ENCODE data around the gene AHCY.
"Not testable (repeated sequence)": the region's sequence is repeated elsewhere in the genome, so short reads cannot be mapped to it uniquely, and the experiment has no call there.

The AHCY gene

DNA sequence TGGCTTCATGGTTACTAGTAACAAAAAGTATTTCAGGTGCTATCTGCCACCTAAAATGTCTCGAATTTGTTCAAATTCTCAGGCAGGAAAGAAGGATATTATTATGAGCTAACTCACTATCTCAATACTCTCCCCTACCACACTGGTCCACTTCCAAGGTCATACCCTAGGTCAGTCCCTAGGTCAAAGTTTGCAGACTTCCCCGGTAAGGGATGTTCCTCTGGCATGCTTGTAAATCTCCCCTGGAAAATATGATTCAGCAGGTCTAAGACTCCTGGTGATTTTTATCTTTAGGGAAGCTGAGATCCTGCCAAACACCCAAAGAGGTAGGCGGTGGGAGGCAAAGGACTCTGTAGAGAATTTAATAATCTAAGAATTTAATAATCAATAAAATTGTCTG, 6.7 kb downstream of the AHCY start:
- no peak for DNase-seq (ENCODE audit: low spot score)

DNA sequence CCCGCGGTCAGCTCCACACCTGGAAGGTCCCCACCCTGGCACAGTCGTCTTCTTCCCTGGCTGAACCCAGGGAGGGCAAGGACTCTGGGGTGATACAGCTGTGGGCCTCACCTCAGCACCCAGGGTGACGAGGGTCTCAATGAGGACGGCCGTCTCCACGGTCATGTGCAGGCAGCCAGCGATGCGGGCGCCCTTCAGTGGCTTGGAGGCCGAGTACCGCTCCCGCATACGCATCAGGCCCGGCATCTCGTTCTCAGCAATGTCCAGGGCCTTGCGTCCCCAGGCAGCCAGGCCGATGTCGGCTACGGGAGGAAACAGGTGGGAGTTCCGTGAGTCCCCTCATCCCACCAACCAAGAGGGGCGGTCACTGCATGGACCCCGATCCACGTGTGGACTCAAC, 7.9 kb downstream of the AHCY start:
- DNase-seq (ENCODE audit: low spot score) = no peak

DNA sequence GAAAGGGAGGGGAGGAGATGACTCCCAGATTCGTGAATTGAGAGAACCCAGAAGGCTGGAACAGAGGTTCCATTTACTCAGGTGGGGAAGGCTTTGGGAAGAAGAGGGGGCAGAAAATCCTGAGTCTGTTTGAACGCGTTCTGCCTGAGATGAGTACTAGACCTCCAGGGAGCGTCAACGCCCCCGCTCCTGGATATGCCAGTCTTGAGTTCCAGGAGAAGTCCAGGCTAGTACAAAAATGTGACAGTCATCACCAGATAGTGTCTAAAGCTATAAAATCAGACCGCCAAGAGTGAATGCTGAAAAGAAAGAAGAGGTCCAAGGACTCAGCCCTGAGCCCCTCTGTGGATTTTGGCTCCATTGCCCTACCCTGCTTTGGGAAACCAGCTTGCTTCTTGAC, 8.6 kb downstream of the AHCY start:
- no peak for DNase-seq (ENCODE audit: low spot score)

DNA sequence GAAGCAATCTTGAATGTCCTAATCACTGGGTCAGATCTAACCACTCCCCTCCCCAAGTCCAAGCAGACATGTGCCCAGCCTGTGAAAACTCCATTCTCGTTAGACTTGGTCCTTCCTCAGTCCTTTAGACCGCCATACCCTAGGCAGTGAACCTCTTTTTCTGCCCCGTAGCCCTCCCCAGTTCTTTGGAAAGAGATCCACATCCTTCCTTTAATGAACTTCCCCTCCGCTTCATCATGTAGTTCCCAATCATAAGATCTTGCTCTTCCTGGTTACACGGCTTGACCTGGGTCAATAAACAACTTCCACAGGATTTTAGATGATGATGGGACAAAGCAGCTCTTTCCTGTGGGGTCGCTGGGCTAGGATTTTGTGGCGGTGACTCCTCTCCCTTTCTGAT, 9.6 kb downstream of the AHCY start:
- DNase-seq (ENCODE audit: low spot score) = no peak

DNA sequence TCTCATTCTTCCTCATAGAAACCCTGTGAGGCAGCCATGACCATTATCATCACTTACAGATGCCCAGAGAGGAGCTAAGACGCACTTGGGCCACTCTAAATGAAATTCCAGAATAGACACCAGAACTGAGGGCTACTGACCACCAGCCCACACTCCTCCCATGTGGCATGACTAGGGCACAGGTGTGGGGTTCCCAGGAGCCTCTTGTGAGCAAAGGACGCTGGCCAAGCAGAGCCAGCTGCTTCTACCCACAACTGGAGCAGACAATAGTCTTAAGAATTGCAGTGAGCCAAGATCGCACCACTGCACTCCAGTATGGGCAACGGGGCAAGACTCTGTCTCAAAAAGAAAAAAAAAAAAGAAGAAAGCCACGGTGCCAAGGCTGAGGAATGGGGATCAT, 10.0 kb downstream of the AHCY start:
- DNase-seq (ENCODE audit: low spot score) = no peak

DNA sequence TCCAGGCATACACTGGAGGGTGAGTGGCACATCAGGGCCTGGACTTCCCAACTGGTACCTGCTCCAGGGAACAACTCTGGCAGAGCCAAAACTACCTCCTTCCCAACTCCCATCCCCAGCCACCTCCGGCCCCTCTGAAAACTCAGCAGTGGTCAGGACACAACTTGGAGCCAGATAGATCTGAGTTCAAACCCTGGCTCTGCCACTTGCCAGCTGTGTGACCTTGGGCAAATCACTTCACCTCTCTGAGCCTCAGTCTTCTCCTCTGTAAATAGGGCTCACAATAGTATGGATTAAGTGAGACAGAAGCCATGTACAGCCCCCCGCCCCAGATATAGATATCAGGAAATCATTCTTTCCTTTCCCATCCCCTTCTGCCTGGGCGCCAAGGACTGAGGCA, 10.7 kb downstream of the AHCY start:
- DNase-seq (ENCODE audit: low spot score) = no peak

DNA sequence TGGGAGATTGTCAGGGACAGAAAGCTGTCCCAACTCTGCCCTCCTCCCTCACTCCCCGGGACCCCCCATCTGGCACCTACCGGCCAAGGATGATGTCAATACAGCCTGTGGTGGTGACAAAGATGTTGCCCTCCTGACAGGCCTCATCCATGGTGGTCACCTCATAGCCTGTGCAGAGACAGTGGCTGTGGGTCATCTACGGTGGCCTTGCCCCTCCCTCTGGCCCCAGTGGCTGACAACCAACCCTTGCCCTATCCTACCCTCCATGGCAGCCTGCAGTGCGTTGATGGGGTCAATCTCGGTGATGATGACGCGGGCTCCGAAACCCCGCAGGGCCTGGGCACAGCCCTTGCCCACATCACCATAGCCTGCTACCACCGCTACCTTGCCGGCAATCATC, 12.7 kb downstream of the AHCY start:
- DNase-seq (ENCODE audit: low spot score) = no peak

DNA sequence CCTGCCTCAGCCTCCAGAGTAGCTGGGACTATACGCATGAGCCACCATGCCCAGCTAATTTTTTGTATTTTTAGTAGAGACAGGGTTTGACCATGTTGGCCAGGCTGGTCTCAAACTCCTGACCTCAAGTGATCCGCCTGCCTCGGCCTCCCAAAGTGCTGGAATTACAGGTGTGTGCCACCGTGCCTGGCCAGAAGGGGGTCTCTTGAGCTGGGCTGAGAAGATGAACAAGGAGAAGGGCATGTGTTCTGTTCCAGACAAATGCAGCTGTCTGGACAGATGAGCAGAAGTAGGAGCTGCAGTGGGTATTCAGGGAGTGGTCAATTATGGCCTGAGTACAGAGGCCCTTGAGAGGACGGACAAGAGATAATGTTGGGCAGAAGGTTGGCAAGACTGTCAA, 15.7 kb downstream of the AHCY start:
- not testable (repeated sequence) for DNase-seq (ENCODE audit: low spot score)

DNA sequence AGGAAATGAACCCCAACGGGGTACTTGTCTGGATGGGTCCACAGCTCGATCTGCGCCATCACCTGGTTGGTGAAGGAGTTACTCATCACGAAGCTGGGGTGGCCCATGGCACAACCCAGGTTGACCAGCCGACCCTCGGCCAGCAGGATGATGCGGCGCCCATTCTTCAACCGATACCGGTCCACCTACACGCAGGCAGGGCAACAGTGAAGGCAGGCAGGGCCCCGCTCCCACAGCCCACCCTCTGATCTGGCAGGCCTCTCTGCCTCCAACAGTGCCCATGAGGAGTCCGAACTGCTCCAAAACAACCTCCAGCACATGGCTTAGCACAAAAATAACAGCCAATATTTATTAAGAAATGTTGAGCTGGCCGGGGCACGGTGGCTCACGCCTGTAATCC, 17.7 kb downstream of the AHCY start:
- DNase-seq (ENCODE audit: low spot score) = no peak

DNA sequence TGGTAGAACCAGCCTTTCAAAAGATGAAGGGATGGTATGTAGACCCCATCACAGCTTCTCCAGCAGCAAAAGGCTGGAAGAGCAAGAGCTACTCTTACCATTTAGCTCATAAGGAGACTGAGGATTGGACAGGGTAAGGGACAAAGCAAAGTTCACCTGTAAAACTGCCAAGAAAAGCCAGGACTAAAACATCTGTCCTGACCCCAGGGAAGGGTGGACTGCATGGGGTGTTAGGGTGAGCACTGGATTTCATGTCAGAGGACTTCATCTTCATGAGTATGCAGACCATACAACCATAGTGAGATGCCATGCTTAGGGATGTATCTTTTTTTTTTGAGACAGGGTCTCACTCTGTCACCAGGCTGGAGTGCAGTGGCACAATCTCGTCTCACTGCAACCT, 19.3 kb downstream of the AHCY start:
- DNase-seq (ENCODE audit: low spot score) = no peak

DNA sequence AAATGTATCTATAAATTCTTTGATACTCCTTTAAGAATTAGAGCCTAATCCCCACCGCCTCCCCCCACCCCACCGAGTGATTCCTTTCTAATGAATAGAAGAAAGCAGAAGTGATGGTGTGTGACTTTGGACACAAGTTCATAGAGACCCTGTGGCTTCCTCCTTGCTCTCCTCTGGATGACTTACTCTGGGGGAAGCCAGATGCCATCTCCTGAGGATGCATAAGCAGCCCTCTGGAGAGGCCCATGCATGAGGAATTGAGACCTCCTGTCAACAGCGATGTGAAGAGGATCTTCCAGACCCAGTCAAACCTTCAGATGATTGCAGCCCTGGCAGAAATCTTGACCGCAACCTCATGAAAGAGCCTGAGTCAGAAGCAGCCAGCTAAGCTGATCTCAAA, 21.1 kb downstream of the AHCY start:
- no peak for DNase-seq (ENCODE audit: low spot score)

DNA sequence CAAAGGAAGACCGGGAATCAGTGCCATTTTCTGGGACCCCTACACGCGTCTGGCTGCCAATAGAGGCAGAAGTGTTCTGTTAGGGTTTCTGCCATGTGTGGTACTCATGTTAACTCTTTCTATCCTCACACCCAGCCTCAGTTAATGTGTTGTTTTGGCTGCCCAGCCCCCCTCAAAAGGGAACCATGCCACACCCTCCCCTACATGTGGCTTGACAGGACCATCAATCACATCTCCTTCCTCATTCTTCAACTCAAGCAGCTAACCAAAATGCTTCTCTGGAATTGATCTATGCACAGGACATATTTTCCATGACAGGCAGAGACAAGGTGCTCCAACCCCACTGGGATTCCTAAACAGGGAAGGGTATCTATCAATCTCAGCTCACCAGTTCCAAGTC, 22.0 kb downstream of the AHCY start:
- DNase-seq (ENCODE audit: low spot score) = no peak

DNA sequence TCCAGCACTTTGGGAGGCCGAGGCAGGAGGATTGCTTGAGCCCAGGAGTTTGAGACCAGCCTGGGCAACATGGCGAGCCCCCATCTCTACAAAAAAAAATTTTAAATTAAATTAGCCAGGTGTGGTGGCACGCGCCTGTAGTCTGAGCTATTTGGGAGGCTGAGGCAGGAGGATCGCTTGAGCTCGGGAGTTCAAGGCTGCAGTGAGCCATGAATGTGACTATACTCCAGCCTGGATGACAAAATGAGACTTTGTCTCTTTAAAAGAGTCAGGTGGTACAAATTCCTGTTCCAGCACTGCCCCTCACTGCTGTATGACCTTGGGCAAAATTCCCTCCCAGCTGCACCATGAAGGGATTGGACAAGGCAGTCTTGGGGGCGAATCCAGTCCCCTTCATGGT, 28.5 kb downstream of the AHCY start:
- no peak for DNase-seq (ENCODE audit: low spot score)

DNA sequence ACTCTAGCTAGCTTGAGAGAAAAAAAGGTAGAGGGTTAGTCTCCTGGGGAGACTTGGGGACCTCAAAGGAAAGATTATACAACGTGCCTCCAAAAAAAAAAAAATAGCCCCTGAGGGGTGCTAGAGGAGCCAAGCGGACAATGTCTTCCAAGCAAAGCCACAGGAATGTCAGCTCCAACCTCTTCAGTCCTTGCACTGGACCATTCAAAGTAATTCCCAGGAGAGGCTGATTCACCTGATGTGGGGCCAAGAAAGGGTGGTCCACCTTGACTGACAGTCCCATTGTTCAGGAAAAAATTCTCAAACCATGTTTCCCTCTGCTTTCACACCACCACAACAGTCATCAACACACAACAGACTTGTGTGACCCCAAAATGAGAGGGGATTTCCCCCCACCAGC, 31.2 kb downstream of the AHCY start:
- no peak for DNase-seq (ENCODE audit: low spot score)

DNA sequence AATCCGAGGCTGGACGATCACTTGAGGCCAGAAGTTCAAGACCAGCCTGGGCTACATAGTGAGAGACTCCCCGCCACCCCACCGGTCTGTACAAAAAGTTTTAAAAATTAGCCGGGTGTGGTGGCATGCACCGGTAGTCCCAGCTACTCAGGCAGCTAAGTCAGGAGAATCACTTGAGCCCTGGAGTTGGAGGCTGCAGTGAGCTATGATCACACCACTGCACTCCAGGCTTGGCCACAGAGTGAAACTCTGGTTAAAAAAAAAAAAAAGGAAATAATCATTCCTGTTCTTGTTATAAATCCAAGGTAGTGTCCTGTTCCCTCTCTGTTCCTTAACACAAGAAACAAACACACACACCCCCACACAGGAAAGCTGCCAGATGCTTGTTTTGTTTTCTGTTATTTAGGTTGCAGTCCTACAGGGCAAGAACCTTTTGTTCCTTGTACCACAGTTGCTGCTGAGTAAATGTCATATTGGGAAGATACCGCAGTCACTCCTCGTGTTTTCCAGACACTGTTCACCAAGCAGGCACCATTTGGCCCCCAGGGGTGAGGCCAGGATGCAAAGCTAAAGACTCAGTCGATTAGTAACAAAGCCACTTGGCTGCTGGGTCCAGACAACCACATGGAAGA, 33.0 kb downstream of the AHCY start:
- DNase-seq (ENCODE audit: low spot score) = no peak

DNA sequence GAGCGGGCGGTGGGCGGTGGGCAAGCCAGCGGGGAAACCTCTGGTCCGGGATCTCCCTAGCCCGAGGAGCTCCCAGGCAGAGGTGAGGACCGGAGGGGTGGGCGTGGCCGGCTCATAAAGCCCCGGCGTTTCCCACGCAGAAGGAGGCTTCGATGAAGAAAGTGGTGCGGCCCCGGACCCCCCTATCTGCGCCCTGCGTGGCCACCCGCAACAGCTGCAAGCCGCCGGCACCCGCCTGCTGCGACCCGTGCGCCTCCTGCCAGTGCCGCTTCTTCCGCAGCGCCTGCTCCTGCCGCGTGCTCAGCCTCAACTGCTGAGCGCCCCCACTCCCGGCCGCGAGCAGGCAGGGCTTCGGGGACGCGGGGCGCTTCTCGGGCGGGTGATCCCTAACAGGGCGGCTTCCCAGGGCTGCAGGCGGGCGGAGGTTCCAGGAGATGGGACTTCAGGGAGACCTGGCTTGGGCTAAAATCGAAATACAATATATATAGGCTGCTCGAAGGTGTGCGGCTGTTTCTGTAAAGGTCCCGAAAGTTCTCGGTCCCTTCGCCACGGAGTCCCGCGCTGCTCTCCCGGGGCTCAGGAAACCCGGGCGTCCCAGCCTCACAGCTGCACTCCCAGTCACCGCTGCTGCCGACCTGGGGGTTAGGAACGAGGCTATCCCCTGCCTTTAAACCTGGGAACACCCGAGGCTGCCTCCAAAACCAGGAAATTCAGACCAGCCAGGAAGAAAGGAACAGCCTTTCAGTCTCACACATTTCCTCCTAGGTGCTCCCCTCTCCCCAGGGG, 34.1 kb downstream of the AHCY start:
- no peak for DNase-seq (ENCODE audit: low spot score)

DNA sequence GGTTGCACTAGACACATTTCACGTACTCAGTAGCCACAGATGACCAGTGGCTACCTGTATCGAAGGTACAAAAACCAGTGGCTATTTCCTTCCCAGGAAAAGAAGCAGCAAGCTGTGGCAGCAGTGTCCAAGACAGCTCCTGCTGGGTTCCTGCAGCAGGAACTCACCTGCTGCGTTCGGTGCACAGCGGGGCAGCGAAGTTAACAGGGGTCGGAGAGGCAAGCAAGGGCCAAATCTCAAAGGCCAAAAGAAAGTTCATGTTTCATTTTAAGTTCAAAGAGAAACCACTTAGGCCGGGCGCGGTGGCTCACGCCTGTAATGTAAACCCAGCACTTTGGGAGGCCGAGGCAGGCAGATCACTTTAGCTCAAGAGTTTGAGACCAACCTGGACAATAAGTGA, 35.0 kb downstream of the AHCY start:
- DNase-seq (ENCODE audit: low spot score) = no peak

DNA sequence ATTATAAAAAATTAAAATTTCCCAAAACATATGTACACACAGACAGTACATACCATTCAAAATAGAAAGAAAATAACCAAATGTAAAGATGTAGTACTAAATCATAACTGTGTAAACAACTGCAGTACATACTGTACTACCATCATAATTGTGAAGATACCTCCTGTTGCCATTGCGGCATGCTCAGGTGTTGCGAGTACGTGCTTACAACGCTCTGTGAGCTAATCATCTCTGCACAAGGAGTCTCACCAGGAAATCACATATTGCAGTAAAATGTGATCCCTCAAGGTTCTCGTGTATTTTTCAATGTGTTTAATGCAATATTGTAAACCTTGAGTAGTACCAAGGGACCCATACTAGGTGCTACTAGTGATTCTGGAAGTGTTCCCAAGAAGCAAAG, 39.0 kb downstream of the AHCY start:
- no peak for DNase-seq (ENCODE audit: low spot score)

DNA sequence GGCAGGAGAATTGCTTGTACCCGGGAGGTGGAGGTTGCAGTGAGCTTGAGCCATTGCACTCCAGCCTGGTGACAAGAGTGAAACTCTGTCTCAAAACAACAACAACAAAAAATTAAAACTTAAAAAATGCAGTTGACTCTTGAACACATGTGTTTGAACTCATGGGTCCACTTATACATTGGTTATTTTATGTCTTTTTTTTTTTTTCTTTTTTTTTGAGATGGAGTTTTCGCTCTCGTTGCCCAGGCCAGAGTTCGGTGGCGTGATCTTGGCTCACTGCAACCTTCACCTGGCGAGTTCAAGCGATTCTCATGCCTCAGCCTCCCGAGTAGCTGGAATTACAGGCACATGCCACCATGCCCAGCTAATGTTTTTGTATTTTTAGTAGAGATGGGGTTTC, 39.7 kb downstream of the AHCY start:
- DNase-seq (ENCODE audit: low spot score) = not testable (repeated sequence)

DNA sequence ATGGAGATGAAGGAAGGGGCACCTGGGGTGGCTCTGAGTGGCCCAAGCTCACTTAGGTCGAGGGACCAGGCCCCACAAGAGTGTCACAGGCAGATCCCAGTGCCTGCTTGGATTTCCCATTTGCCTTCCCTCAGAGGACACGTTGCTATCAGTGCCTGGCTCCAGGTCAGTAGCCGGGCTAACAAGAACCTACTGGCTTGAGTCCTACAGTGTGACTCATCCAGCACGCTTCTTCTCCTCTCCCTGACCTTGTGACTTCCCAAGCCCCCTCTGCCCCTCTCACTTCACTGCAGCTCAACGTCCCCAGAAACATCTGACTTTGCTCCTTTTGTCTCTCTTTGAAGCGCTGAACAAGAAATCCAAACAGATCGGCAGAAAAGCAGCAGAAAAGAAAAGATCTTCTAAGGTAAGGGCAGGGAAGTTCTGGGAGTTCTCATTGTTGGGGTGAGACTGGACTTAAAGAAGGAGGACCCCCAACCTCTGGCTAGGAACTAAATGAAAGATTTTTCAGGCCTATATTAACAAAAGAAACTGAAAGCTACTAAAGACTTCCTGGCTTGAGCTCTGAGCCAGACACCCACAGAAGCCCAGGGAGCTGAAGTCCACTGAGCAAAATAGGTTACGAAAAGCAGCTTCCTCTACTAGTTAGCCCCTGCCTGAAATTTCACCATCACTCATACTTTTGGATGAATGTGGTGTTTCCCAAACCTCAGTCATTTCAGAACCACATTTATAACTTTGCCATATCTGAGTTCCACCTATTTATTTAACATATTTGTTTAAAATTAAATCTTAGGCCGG, 40.5 kb downstream of the AHCY start:
- no peak for DNase-seq (ENCODE audit: low spot score)

DNA sequence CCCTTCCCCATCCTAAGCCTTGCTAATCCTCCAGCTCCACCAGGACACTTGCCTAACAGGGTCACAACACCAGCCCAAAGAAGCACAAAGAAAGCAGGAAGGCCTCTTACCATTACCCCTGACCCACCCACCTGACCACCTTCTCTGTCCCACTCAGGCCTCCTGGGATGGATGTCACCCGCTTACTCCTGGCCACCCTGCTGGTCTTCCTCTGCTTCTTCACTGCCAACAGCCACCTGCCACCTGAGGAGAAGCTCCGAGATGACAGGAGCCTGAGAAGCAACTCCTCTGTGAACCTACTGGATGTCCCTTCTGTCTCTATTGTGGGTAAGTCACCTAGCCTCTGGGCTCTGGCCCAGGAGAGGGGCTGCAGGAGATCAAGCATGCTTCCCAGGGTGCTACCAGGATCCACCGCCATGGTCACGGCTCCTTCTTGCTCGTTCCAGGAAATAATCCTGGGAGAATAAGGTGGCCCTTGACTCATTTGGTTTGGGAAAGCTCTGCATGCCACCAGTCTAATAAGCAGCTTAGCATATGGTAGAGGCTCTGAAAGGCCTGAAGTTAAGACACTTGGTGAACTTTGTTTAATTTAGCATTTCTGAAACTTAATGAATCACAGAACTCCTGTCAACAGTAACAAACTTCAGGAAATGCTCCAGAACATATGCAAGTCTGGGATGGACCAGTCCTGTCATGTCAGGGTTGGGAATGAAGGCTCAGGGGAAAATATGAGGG, 42.8 kb downstream of the AHCY start:
- DNase-seq (ENCODE audit: low spot score) = no peak

DNA sequence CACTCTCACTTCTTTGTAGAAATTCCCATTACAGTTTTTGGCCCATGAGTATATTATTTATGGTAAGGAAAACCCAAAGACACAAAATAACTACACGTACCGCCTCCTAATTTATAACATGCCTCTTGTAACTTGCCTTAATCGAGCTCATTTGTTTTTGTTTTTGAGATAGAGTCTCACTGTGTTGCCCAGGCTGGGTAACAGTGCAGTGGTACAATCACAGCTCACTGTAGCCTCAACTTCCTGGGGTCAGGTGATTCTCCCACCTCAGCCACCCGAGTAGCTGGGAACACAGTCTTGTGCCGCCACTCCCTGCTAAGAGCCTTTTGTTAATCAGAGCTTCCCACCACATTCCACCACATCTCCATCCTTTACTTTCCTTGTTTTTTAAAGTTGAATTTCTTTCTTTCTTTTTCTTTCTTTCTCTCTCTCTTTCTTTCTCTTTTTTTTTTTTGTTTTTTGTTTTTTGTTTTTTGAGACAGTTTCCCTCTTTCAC, 46.5 kb downstream of the AHCY start:
- no peak for DNase-seq (ENCODE audit: low spot score)

Data from SW480 (cell line).